Stimulated activated CD4-positive, alpha-beta T cell treated with anti-CD3 and anti-CD28 coated beads, Interleukin-1b, Interleukin-23, amount 100 ng/mL, for 48 hours (primary cell): Measurements from ENCODE around the gene CCDC74B.
"Not testable (repeated sequence)": the region's sequence is repeated elsewhere in the genome, so short reads cannot be mapped to it uniquely, and the experiment has no call there.

Source experiments
- DNase-seq: peaks from one replicate; pipeline ENCODE4 v3.0.0-alpha.2; 2020

Gene CCDC74B

GRCh38 chr2:130148515-130148914 lies 3.6 kb upstream of the CCDC74B start:
- not testable (repeated sequence) for DNase-seq

GRCh38 chr2:130143266-130144039 lies 1.5 kb downstream of the CCDC74B start:
- not testable (repeated sequence) for DNase-seq

- not testable (repeated sequence) for DNase-seq
These were observed 2.3 kb downstream of the CCDC74B start for GRCh38 chr2:130142396-130143265.

GRCh38 chr2:130141645-130142370 lies 3.1 kb downstream of the CCDC74B start:
- not testable (repeated sequence) for DNase-seq

GRCh38 chr2:130141002-130141401 lies 3.9 kb downstream of the CCDC74B start:
- not testable (repeated sequence) for DNase-seq

- not testable (repeated sequence) for DNase-seq
These were observed 4.4 kb downstream of the CCDC74B start for GRCh38 chr2:130140516-130140915.

GRCh38 chr2:130139331-130140280 lies 5.3 kb downstream of the CCDC74B start:
- not testable (repeated sequence) for DNase-seq

- DNase-seq: not testable (repeated sequence)
These were observed 6.1 kb downstream of the CCDC74B start for GRCh38 chr2:130138841-130139251.

GRCh38 chr2:130138326-130138725 lies 6.6 kb downstream of the CCDC74B start:
- not testable (repeated sequence) for DNase-seq

- not testable (repeated sequence) for DNase-seq
These were observed 7.8 kb downstream of the CCDC74B start for GRCh38 chr2:130137118-130137517.

GRCh38 chr2:130136546-130136945 lies 8.4 kb downstream of the CCDC74B start:
- DNase-seq: not testable (repeated sequence)

GRCh38 chr2:130135692-130136541 lies 9.0 kb downstream of the CCDC74B start:
- no peak for DNase-seq

- not testable (repeated sequence) for DNase-seq
These were observed 15.6 kb downstream of the CCDC74B start, which contains the start of gene POTEF for GRCh38 chr2:130129120-130129829. TSS of gene POTEF (minus strand) at chr2:130129222. CDS start at chr2:130120515, 8,707 bp downstream.

- DNase-seq: not testable (repeated sequence)
These were observed 16.4 kb downstream of the CCDC74B start for GRCh38 chr2:130128464-130128863.

GRCh38 chr2:130127726-130128125 lies 17.2 kb downstream of the CCDC74B start:
- DNase-seq: not testable (repeated sequence)

- not testable (repeated sequence) for DNase-seq
These were observed 24.0 kb downstream of the CCDC74B start for GRCh38 chr2:130120924-130121323.

- DNase-seq: not testable (repeated sequence)
These were observed 42.1 kb downstream of the CCDC74B start for GRCh38 chr2:130102597-130103363.
